HG03025 (cell line): ENCODE measurements around the gene DOK3.

ENCODE experiments used
- ATAC-seq: cut with Tn5 transposase; IDR thresholded peaks from one replicate; pipeline ENCODE4 v1.9.1; 2021; ENCODE audit warnings: mild to moderate bottlenecking, moderate library complexity; ENCODE audit not compliant: unreplicated experiment, low FRiP score

DOK3 gene

DNA sequence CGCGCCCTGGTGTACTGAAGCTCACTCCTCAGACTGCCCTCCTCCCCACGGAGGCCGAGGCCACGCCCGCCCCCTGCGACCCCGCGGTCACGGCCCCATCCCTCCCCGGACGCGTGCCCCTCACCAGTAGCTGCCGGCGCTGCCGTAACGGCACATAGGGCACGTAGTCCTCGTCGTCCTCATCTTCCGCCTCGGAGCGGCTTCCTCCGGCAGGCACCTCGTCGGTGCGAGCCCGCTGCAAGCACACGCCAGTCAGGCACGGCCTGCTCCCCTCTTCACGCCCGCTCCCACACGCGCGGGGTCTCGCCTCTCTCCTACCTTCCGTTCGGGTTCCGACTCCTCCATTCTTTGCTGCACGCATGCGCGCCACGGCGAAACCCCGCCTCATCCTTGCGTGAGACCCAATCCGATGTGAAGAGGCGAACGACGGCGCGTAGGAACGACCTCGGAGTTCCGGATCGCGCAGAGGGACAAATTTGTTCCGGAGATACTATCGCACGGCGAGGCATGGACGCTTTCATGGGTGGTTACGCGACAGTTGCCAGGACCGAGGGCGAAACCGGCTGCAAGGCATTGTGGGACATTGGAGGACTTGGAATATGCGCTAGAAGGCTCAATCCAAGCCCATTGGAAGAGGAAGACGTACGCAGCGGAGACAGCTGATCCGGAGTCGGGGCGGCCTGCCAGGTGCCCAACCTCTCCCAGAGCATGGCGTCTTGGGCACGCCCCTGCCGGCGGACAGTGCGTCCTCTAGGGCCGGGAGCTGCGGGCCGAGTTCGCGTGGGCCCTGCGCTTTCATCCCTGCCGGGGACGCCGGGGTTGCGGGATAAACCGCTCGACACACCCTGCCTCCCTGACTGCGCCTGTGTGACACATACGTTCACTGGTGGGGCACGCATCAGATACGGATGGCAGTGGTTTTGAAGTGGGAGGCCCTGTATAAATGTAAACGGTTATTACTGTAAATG is 7.3 kb upstream of the DOK3 start, which contains the start of gene DDX41:
Gene DDX41, minus strand, starts transcription at position 361 of the 968 bp plus-strand sequence. Its CDS starts 16 bp downstream, at position 345.
- ATAC-seq = peak; percentile 70

DNA sequence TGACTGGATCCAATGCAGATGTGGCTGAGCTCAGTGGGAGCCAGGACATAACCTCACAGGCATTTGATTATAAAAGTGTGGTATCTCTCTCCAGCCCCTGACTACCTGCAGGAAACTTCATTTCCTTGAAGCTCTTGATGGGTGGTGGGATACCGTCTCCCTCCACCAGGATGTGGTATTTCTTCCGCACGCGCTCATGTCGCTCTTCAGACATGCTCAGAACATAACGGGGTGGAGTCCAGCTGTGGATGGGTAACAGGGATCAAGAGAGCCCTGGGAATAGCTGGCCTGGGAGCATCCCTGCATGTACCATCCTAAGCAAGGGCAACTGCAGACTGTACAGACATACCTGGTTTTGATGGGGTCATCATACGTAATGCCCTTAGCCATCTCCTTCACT is 6.0 kb upstream of the DOK3 start:
- no peak for ATAC-seq

DNA sequence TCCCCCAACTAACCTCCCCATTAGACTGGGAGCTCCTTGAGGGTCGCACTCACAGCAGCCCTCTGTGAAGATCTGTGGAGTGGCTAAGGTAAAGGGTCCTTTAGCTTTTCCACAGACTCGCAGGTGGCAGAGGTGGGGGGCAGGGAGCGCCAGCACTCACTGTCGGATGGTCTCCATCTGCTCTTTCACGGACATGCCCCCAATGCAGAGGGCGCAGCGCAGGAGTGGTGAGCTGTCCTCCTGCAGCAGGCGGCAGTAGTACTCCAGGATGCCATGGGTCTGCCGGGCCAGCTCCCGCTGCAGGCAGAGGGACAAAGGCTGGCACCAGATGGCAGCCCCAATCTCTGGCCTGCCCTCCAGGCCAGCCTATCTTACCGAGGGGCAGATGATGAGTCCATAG is 4.9 kb upstream of the DOK3 start:
- no peak for ATAC-seq

DNA sequence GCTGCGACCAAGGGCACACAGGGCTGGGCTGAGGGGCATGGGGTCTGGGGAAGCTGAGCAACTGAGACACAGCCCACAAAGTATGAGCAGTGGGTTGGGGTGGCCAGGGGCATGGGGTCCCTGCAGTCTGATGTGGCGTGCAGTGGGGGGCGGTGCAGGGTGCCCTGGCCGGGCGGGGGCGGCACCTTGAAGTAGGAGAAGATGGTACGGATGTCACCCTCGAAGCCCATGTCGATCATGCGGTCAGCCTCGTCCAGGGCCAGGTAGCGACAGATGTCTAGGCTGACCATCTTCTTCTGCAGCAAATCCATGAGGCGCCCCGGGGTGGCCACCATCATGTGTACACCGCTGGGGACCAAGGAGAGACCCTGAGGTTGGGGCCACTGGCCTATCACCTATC is 3.9 kb upstream of the DOK3 start:
- ATAC-seq = no peak

DNA sequence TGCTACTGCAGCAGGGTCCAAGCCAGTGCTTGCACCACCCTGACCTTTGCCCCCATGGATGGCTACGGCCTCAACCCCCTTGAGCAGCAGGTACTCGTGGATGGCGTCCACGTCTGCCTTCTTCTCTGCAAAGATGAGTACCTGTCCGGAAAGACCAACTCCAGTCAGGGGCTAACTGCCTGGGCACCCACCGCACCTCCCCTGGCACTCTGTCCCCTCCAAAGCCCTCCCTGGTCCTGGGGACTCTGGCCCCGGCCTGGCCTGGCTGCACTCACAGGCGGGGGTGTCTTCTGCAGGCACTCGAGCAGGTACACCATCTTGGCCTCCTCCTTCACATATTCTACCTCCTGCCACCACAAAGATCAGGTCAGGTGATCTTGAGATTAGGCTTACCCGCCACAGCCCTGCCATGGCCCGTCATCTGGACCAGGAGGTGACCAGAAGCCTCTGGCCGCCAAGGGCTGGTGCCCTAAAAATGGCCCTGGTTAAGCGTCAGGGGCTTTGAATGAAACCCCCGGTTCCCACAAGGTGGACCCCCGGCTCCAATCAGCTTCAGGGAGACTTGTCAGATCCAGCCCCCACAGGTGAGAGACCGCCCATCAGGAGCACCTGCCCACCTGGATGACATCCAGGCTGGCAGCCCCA is 3.2 kb upstream of the DOK3 start:
- no peak for ATAC-seq

DNA sequence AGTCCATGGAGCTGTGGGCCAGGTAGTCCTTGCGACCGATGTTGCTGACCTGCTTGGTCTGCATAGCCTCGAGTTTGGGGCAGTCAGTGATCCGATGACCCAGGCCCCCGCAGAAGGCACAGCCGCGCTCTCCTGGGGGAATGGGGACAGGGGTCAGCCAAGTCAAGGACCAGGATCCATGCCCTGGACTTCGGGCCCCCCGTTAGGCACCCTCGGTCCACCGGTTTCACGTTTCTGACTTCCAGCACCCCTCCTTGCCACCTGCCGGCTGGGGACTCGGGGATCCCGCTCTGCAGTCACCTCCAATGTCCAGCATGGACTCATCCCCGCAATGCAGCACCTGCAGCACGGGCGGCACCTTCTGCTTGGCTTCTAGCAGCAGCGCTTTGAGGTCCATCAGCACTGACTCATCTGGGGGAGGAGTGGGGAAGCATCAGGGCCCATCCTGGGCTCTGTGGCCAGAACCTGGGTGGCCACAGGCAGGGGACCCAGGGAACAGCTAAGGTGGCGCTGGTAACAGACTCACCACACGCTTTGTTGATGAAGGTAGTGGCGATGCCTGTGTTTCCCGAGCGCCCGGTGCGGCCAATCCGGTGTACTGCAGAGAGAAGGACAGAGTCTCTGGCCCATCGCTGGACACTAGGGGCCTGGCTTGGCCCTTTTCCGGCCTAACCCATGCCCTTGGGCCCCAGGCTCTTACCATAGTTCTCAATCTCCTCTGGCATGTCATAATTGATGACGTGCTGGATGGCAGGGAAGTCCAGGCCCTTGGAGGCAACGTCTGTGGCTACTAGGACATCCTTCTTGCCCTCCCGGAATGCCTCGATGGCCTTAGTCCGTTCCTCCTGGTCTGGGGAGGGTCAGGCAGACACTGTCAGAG is 2.4 kb upstream of the DOK3 start:
- no peak for ATAC-seq

DNA sequence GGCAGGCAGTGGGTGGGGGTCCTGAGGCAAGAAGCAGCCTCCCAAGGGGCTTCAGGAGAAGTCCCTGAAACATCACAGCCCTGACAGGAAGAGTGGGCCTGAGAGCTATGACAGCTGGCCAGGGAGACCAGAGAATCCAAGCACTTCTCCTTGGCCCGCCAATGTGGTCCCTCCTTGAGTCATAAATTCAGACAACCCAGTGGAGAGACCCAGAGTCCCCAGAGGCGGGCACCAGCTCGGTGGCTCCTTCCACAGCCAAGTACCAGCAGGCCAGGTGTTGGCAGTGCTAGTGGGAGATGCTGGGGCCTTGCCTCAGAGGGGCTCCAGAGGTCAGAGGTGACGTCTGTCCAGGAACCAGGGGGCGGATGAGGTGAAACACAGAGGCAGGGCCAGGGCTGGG is 1.6 kb upstream of the DOK3 start:
- no peak for ATAC-seq

DNA sequence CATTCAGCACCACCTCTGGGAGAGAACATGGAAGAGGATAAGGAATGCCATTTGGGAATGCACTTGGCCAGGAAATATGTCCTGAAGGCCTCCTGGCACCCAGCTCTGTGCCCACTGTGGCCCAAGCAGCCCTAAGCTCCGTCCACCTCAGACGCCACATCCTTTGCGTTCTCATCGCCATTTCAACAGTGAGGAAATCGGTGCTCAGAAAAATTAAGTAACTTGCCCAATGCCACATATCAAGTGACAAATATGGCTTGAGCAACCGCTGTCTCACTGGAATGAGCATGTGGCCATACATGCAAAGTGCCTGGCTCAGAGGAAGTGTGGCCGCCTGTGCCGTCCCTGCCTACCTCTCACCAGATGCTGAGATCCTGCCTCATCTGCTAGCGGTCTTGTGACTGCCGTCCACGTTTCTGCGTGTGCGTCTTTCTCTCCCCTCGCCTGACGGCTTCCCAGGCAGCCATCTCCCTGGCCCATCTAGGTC is 984 bp upstream of the DOK3 start:
- ATAC-seq = no peak

DNA sequence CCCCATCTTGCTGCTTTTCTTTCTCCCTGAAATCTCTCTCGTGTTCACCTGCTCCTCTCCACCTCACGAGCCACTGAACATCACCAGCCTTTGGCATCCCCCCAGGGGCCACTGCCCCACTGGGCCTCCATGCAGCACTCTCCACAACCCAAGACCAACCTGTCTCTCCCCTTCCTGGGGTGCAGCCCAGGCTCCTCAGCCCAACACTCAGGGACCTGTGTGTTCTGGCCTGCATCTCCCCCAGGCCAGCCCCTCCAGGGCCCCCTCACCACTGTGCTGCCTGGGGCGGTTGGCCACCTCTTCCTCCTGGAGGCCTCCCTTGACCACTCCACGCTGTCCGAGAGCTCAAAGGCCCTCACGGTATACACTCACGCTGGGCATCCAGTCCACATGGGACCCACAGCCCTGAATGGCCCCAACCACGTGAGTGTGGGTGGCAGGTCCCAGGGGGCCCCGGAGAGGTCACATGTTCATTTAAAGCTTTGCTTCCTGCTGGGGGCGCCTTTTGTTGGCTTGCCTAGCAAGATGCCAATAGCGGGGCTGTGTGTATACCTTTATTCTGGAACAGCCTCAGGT is 453 bp upstream of the DOK3 start:
- no peak for ATAC-seq

DNA sequence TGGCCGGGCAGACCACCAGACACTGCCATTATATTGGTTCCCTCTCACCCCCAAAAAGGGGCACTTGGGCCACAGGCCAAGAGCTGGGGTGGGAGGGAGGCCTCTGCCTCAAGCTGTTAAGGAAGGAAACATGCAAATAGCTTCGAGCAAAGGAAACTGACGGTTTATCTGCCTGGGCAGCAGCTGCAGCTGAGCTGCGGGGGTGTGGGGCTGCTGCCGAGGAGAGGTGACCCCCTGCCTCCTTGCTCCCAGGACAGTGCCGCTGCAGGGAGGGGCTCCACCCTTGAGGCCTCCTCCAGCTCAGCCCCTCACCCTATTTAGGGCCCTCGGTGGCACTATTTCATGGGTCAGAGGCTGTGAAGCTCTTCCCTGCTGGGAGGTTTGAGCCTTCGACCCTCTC is 789 bp downstream of the DOK3 start:
- ATAC-seq = no peak

DNA sequence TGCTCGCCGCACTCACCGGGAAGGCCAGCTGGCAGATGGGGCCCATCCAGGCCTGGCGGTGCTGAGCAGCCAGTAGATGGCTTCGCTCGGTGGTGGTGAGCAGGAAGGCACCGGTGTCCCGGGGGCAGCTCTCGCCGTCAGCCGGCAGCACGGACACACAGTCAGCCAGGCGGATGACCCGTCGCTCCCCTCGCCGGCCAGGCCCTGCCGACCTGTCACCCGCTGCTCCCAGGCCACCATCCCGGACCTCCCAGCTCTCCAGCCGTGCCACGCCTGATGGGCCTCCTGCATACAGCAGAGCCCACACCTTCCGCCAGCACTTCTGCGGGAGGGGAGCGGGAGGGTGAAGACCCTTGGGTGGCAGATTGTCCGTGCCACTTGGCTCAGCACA is 1.4 kb downstream of the DOK3 start:
- no peak for ATAC-seq

DNA sequence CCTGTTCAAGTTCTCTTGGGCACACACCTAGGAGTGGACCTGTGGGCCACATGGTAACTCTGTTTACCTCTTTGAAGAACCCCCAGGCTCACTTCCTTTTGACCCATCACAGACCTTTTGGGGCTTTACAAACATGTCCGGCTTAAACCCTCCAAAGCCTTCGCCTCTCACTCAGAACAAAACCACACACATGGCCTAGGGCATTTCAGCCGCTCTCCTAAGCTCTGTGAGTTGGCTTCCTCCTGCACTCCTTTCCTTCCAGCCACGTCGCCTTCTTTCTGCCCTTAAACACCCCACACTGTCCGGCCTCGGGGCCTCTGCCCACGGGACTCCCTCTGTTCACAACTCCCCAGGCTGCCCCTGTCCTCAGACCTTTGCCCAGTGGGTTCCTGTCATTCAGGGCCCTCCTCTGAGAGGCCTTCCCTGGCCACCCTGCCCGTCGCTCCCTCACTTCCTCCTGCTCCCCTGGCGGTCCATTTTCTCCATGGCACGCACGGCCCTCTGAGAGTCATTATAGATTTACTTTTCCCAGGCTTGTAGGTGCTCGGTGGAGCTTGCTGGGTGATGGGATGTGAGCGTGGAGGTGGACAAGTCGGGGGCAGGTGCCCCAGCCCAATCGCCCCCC is 1.9 kb downstream of the DOK3 start:
- no peak for ATAC-seq

DNA sequence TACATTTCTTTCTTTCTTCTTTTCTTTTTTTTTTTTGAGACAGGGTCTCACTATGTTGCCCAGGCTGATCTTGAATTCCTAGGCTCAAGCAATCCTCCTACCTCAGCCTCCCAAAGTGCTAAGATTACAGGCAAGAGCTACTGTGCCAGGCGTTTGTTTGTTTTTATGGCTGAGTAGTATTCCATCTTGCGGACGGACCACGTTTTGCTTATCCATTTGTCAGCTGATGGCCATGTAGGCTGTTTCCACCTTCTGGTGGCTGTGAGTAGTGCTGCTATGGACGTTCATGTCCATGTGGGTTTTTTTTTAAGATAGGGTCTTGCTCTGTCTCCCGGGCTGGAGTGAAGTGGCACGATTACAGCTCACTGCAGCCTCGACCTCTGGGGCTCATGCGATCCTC is 2.5 kb downstream of the DOK3 start:
- ATAC-seq = no peak

DNA sequence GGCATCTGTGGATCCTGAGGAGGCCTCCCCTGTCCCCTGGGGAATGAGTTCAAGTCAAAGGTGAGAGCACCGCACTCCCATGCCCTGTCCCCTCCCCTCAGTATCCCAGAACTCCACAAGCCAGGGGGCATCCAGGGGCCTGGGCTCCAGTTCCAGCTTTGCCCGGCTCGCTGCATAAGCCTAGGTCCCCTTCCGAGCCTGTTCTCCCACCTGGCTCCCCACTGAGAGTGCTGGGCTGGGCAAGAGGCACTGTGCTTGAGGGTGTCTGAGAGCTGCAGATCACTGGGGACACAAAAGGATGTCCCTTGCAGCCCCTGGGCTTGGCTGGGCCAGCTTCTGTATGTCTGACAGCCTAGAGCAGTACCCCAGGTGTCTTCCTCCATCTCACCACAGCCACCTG is 4.6 kb downstream of the DOK3 start:
- ATAC-seq = no peak

DNA sequence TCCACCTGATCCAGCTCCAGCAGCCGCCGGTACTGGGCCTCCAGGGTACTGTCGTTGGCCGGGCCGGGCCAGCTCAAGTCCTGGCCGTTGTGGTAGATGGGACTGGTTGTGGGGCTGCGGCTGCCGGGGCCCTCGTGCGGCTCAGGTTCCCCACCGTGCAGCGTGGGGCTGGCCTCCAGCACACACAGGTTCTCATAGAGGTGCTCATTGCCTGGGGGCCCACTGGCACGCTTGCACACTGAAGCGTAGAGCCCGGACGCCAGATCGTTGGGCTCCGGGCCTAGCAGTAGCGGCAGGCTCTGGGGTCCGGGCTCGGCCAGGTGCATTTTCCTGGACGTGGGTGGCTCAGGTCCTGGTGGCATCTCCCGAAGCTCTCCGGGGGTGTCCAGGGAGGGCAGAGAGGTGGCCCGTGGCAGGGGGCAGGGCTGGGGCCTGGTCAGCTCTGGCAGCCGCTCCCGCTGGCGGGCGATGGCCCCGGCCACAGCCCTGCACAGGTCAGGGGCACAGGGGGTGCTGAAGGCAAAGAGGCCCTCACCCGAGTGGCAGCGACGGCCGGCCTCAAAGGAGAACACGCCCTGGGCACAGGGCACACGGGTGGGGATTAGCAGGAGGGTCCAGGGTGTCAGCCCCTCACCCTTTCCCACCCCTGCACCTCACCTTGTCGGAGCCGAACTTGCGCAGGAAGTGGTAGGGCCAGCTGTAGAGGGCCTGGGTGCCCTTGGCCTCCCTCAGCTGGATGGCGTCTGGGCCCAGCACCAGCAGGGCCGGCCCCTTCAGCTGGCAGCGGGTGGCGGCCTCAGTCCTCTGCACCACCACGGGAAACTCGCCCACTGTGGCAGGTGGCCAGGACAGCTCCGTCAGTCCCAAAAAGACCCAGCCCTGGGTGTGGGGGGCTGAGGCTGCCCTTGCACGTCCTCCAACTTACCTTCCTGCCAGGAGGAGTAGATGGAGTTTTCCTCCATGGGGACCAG is 5.3 kb downstream of the DOK3 start:
- ATAC-seq = no peak

DNA sequence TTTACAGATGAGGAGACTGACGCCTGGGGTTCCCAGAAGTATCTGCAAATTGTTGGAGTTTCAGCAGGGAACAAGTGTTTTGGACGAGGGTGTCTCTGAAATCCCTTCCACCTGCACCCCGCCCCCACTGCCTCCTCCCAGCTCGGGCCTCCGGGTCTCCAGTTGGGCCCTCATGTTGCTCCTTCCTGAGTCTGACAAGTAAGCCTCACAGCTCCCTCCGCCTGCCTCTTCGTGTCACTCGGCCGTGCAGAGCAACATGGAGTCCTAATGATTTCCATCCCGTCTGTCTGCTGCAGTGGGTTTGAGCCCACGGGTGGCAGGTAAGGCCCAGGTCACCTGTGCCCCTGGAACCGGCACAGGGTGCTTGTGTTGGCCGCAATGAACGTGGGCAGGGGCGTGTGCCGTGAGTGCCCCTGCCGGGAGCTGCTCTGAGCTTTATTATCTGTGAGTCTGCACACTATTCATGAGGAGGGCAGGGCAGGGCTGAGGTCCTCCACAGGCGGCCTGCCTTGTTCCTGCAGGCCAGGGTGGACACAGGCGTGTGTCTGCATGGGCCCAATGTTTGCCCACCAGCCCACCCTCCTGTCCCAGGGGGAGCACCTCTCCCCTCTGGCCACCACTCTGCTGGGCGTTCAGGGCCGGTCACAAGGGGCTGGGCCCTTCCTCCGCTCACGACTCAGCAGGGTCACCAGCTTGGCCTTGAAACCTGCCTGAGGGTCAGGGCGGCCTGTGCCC is 6.1 kb downstream of the DOK3 start:
- ATAC-seq = no peak

DNA sequence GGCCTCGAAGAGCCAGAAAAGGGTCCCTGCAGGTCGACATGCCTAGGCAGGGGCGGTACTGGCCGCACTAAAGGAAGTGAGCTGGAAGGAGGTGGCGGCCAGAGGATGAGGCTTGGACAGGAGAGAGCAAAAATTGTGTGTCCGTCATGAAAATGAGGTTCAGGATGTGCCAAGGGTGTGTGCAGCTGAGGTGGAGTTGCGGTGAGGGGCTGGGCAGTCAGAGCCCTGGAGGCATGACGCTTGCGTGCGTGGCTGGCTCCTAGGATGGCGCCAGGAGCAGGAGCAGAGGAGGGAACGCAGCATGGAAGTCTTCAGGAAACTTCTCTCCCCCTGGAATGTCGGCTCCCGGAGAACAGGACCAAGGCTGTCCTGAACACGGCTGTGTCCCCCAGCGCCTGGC is 6.7 kb downstream of the DOK3 start:
- ATAC-seq = no peak
